Activated naive CD8-positive, alpha-beta T cell treated with anti-CD3 and anti-CD28 coated beads for 36 hours (primary cell): Measurements from ENCODE around the gene LIPC. TPM values are rescaled to one million over a fixed set of nuclear protein-coding genes. Genes with fewer than 3 reads are reported as not detected.

Experiments used
- DNase-seq: peaks from one replicate; pipeline ENCODE4 v3.0.0; 2021
- H3K27ac Mint-ChIP-seq: one replicate; pipeline ENCODE4 v1.8.0; 2022; ENCODE audit warnings: mild to moderate bottlenecking, moderate library complexity, mixed read lengths
- H3K27me3 Mint-ChIP-seq: one replicate; pipeline ENCODE4 v1.8.0; 2022; ENCODE audit warnings: mild to moderate bottlenecking, mixed read lengths
- H3K36me3 Mint-ChIP-seq: one replicate; pipeline ENCODE4 v1.8.0; 2021; ENCODE audit warnings: mild to moderate bottlenecking, mixed read lengths
- H3K4me1 Mint-ChIP-seq: one replicate; pipeline ENCODE4 v1.8.0; 2021; ENCODE audit warnings: mixed read lengths
- H3K4me3 Mint-ChIP-seq: one replicate; pipeline ENCODE4 v1.8.0; 2022; ENCODE audit warnings: mild to moderate bottlenecking, moderate library complexity, mixed read lengths
- H3K9me3 Mint-ChIP-seq: one replicate; pipeline ENCODE4 v1.8.0; 2022; ENCODE audit warnings: mixed read lengths
- total RNA-seq, 2 experiments: library from RNA; stranded (reverse); gene quantifications; one replicate each; pipeline ENCODE4 v1.2.3, GENCODE V29; 2021

LIPC gene
- total RNA-seq, 2 experiments from 2014 or later, result 1.5 to 1.8 TPM

GRCh38 chr15:58451826-58452225, 20.0 kb downstream of the LIPC start:
- Mint-ChIP-seq H3K27me3 (no peaks in the 10 kb centered on the region), H3K27ac (no peak overlapping the region), H3K4me3 (no peak overlapping the region), H3K36me3 (peaks cover 22% of the 10 kb centered on the region), H3K9me3 (peaks cover 2% of the 10 kb centered on the region), H3K4me1 (peaks cover 49% of the 10 kb centered on the region)
- DNase-seq, result no peak

GRCh38 chr15:58452775-58453174, 21.0 kb downstream of the LIPC start:
- Mint-ChIP-seq H3K4me1 (peaks cover 51% of the 10 kb centered on the region), H3K36me3 (peaks cover 22% of the 10 kb centered on the region), H3K4me3 (no peak overlapping the region), H3K27me3 (no peaks in the 10 kb centered on the region), H3K27ac (peak overlapping the region; percentile 46), H3K9me3 (peaks cover 4% of the 10 kb centered on the region)
- DNase-seq, result no peak

- peak; percentile 77 for DNase-seq
- Mint-ChIP-seq H3K36me3 (peaks cover 22% of the 10 kb centered on the region), H3K9me3 (peaks cover 4% of the 10 kb centered on the region), H3K27me3 (no peaks in the 10 kb centered on the region), H3K27ac (peak overlapping the region; percentile 93), H3K4me1 (peaks cover 59% of the 10 kb centered on the region), H3K4me3 (peak overlapping the region; percentile 11)
Observed at GRCh38 chr15:58453931-58454793, 22.4 kb downstream of the LIPC start.

GRCh38 chr15:58454950-58455401, 23.2 kb downstream of the LIPC start:
- Mint-ChIP-seq H3K27ac (peak overlapping the region; percentile 93), H3K36me3 (peaks cover 22% of the 10 kb centered on the region), H3K9me3 (peaks cover 4% of the 10 kb centered on the region), H3K4me3 (no peak overlapping the region), H3K27me3 (no peaks in the 10 kb centered on the region), H3K4me1 (peaks cover 66% of the 10 kb centered on the region)
- no peak for DNase-seq

GRCh38 chr15:58457466-58457965, 25.7 kb downstream of the LIPC start:
- Mint-ChIP-seq H3K27me3 (no peaks in the 10 kb centered on the region), H3K27ac (peak overlapping the region; percentile 82), H3K4me1 (peaks cover 85% of the 10 kb centered on the region), H3K9me3 (peaks cover 5% of the 10 kb centered on the region), H3K4me3 (peak overlapping the region; percentile 55), H3K36me3 (peaks cover 26% of the 10 kb centered on the region)
- DNase-seq, result peak; percentile 56

- Mint-ChIP-seq H3K36me3 (peaks cover 22% of the 10 kb centered on the region), H3K9me3 (peaks cover 5% of the 10 kb centered on the region), H3K27ac (peak overlapping the region; percentile 82), H3K27me3 (no peaks in the 10 kb centered on the region), H3K4me3 (no peak overlapping the region), H3K4me1 (peaks cover 86% of the 10 kb centered on the region)
- DNase-seq, result no peak
Observed at GRCh38 chr15:58458076-58458475, 26.3 kb downstream of the LIPC start.

GRCh38 chr15:58459045-58459444, 27.3 kb downstream of the LIPC start:
- H3K9me3 Mint-ChIP-seq, result peaks cover 5% of the 10 kb centered on the region
- H3K27ac Mint-ChIP-seq, result peak overlapping the region; percentile 82
- H3K27me3 Mint-ChIP-seq, result no peaks in the 10 kb centered on the region
- no peak overlapping the region for H3K4me3 Mint-ChIP-seq
- no peak for DNase-seq
- peaks cover 89% of the 10 kb centered on the region for H3K4me1 Mint-ChIP-seq
- H3K36me3 Mint-ChIP-seq, result peaks cover 16% of the 10 kb centered on the region

GRCh38 chr15:58459560-58459959, 27.8 kb downstream of the LIPC start:
- H3K27ac Mint-ChIP-seq, result peak overlapping the region; percentile 82
- H3K27me3 Mint-ChIP-seq, result no peaks in the 10 kb centered on the region
- no peak for DNase-seq
- peaks cover 15% of the 10 kb centered on the region for H3K36me3 Mint-ChIP-seq
- no peak overlapping the region for H3K4me3 Mint-ChIP-seq
- H3K4me1 Mint-ChIP-seq, result peaks cover 89% of the 10 kb centered on the region
- peaks cover 5% of the 10 kb centered on the region for H3K9me3 Mint-ChIP-seq

GRCh38 chr15:58460116-58460790, 28.5 kb downstream of the LIPC start:
- no peak overlapping the region for H3K4me3 Mint-ChIP-seq
- H3K36me3 Mint-ChIP-seq, result peaks cover 14% of the 10 kb centered on the region
- peaks cover 89% of the 10 kb centered on the region for H3K4me1 Mint-ChIP-seq
- H3K27ac Mint-ChIP-seq, result peak overlapping the region; percentile 66
- no peaks in the 10 kb centered on the region for H3K27me3 Mint-ChIP-seq
- no peak for DNase-seq
- peaks cover 6% of the 10 kb centered on the region for H3K9me3 Mint-ChIP-seq

GRCh38 chr15:58460872-58461271, 29.1 kb downstream of the LIPC start:
- no peaks in the 10 kb centered on the region for H3K27me3 Mint-ChIP-seq
- no peak for DNase-seq
- H3K4me3 Mint-ChIP-seq, result no peak overlapping the region
- H3K4me1 Mint-ChIP-seq, result peaks cover 91% of the 10 kb centered on the region
- H3K9me3 Mint-ChIP-seq, result peaks cover 9% of the 10 kb centered on the region
- no peak overlapping the region for H3K27ac Mint-ChIP-seq
- H3K36me3 Mint-ChIP-seq, result peaks cover 18% of the 10 kb centered on the region

- no peaks in the 10 kb centered on the region for H3K27me3 Mint-ChIP-seq
- H3K4me1 Mint-ChIP-seq, result peaks cover 91% of the 10 kb centered on the region
- H3K4me3 Mint-ChIP-seq, result no peak overlapping the region
- H3K36me3 Mint-ChIP-seq, result peaks cover 19% of the 10 kb centered on the region
- peak overlapping the region; percentile 85 for H3K27ac Mint-ChIP-seq
- no peak for DNase-seq
- H3K9me3 Mint-ChIP-seq, result peaks cover 8% of the 10 kb centered on the region
Observed at GRCh38 chr15:58462547-58462946, 30.8 kb downstream of the LIPC start.

- peaks cover 23% of the 10 kb centered on the region for H3K36me3 Mint-ChIP-seq
- peak overlapping the region; percentile 85 for H3K27ac Mint-ChIP-seq
- H3K4me1 Mint-ChIP-seq, result peaks cover 90% of the 10 kb centered on the region
- peaks cover 9% of the 10 kb centered on the region for H3K9me3 Mint-ChIP-seq
- DNase-seq, result no peak
- no peaks in the 10 kb centered on the region for H3K27me3 Mint-ChIP-seq
- no peak overlapping the region for H3K4me3 Mint-ChIP-seq
Observed at GRCh38 chr15:58462973-58463663, 31.3 kb downstream of the LIPC start.

GRCh38 chr15:58463815-58464650, 32.2 kb downstream of the LIPC start:
- H3K9me3 Mint-ChIP-seq, result peaks cover 9% of the 10 kb centered on the region
- H3K36me3 Mint-ChIP-seq, result peaks cover 26% of the 10 kb centered on the region
- H3K4me3 Mint-ChIP-seq, result no peak overlapping the region
- H3K27me3 Mint-ChIP-seq, result no peaks in the 10 kb centered on the region
- no peak for DNase-seq
- peaks cover 88% of the 10 kb centered on the region for H3K4me1 Mint-ChIP-seq
- H3K27ac Mint-ChIP-seq, result peak overlapping the region; percentile 85

- peaks cover 9% of the 10 kb centered on the region for H3K9me3 Mint-ChIP-seq
- H3K27ac Mint-ChIP-seq, result peak overlapping the region; percentile 85
- H3K4me1 Mint-ChIP-seq, result peaks cover 89% of the 10 kb centered on the region
- no peak overlapping the region for H3K4me3 Mint-ChIP-seq
- H3K36me3 Mint-ChIP-seq, result peaks cover 34% of the 10 kb centered on the region
- no peaks in the 10 kb centered on the region for H3K27me3 Mint-ChIP-seq
- no peak for DNase-seq
Observed at GRCh38 chr15:58465070-58465469, 33.3 kb downstream of the LIPC start.
